Brain pericyte (primary cell): ENCODE results near the gene GCG.

Experiments
- DNase-seq: peaks from one replicate; pipeline ENCODE4 v3.0.0-alpha.2; 2012; ENCODE audit warnings: low read depth, low spot score

GCG gene

GRCh38 chr2:162100579-162100978, 51.5 kb downstream of the GCG start:
- DNase-seq = no peak

- DNase-seq = no peak
Observed at GRCh38 chr2:162099836-162100235, 52.2 kb downstream of the GCG start.
